Measurements from ENCODE around the gene HRH1.

- no peak for TF ChIP-seq EZH2 (IDR thresholded peaks at IDR 0.05; ENCODE audit: borderline replicate concordance, insufficient read depth, low read depth, low read length, poor library complexity, severe bottlenecking)
- TF ChIP-seq CTCF (IDR thresholded peaks at IDR 0.05), result no peak
Measured at GRCh38 chr3:11186771-11187191, 32.5 kb downstream of the HRH1 start.
